NCI-H128 (cell line): ENCODE results near the gene IL22RA2.
"Not testable (repeated sequence)": the region's sequence is repeated elsewhere in the genome, so short reads cannot be mapped to it uniquely, and the experiment has no call there.

ENCODE experiments used
- DNase-seq: peaks from one replicate; lab custom pipeline; 2025; ENCODE audit not compliant: unreplicated experiment; lab: John Stamatoyannopoulos, UW

IL22RA2 gene

GRCh38 chr6:137173501-137173900 lies at the start of gene IL22RA2:
Gene IL22RA2, minus strand, starts transcription at chr6:137173644. Its CDS starts 11,895 bp downstream, at chr6:137161749.
- DNase-seq: no peak

- DNase-seq: no peak
Measured at GRCh38 chr6:137222381-137222780, 48.9 kb upstream of the IL22RA2 start.

GRCh38 chr6:137219664-137220252 lies 46.3 kb upstream of the IL22RA2 start:
- DNase-seq: no peak

GRCh38 chr6:137218917-137219663 lies 45.6 kb upstream of the IL22RA2 start, which contains the start of gene IFNGR1:
Gene IFNGR1, minus strand, starts transcription at chr6:137219385. Its CDS starts 58 bp downstream, at chr6:137219327.
- DNase-seq: peak; percentile 72

- DNase-seq: no peak
Measured at GRCh38 chr6:137218473-137218916, 45.1 kb upstream of the IL22RA2 start.

- DNase-seq: no peak
Measured at GRCh38 chr6:137217801-137218472, 44.5 kb upstream of the IL22RA2 start.

GRCh38 chr6:137216875-137217553 lies 43.6 kb upstream of the IL22RA2 start:
- DNase-seq: no peak

GRCh38 chr6:137216106-137216505 lies 42.7 kb upstream of the IL22RA2 start:
- DNase-seq: no peak

GRCh38 chr6:137215630-137216029 lies 42.2 kb upstream of the IL22RA2 start:
- DNase-seq: not testable (repeated sequence)

GRCh38 chr6:137214931-137215330 lies 41.5 kb upstream of the IL22RA2 start:
- no peak for DNase-seq

GRCh38 chr6:137213813-137214212 lies 40.4 kb upstream of the IL22RA2 start:
- DNase-seq: no peak

- DNase-seq: no peak
Measured at GRCh38 chr6:137213331-137213740, 39.9 kb upstream of the IL22RA2 start.

GRCh38 chr6:137211910-137212309 lies 38.5 kb upstream of the IL22RA2 start:
- DNase-seq: no peak

- DNase-seq: no peak
Measured at GRCh38 chr6:137210903-137211302, 37.5 kb upstream of the IL22RA2 start.

GRCh38 chr6:137208279-137208678 lies 34.8 kb upstream of the IL22RA2 start:
- no peak for DNase-seq

- not testable (repeated sequence) for DNase-seq
Measured at GRCh38 chr6:137207457-137207856, 34.0 kb upstream of the IL22RA2 start.

- no peak for DNase-seq
Measured at GRCh38 chr6:137206577-137206976, 33.1 kb upstream of the IL22RA2 start.

GRCh38 chr6:137203256-137203655 lies 29.8 kb upstream of the IL22RA2 start:
- no peak for DNase-seq

- no peak for DNase-seq
Measured at GRCh38 chr6:137202078-137202477, 28.6 kb upstream of the IL22RA2 start.

- DNase-seq: no peak
Measured at GRCh38 chr6:137201006-137201405, 27.6 kb upstream of the IL22RA2 start.

- no peak for DNase-seq
Measured at GRCh38 chr6:137200288-137200687, 26.8 kb upstream of the IL22RA2 start.
